ENCODE results near the gene MT1H. TPM values are rescaled to one million over a fixed set of nuclear protein-coding genes. Genes with fewer than 3 reads are reported as not detected.

Gene MT1H
- not detected in 2 replicates for total RNA-seq

GRCh38 chr16:56669005-56669839, at the start of gene MT1H:
TSS of gene MT1H (plus strand) at chr16:56669814. CDS start at chr16:56669885, 71 bp downstream.

DNA sequence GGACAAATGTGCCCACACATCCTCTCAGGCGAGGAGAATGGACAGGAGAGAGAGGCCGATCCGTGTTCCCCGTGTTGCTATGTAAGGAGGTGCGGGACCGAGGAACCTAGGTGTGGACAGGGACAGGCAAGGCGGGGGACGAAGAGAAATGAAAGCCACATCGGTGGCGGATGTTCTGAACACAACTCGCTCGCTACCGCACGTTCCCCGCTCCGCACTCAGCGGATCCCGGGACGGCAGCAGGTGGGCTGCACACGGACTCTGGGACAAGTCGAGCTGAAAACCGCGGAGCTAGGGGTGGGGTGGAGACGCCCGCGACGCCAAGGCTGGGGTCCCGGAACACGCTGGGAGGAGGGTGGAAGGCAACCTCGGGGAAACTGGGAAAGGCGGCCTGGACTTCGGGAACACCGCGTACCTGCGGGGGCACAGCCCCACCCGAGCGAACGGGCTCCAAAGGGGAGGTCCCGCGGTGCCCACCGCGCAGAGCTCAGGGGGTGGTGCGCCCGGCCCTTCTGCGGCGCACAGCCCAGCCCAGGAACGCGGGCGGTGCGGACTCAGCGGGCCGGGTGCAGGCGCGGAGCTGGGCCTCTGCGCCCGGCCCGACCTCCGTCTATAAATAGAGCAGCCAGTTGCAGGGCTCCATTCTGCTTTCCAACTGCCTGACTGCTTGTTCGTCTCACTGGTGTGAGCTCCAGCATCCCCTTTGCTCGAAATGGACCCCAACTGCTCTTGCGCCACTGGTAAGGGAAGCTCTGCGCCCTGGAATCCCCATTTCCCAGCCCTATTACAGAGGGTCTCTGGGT, 44.3 kb upstream of the MT1H start, which contains the start of gene MT1E:
Gene MT1E (plus strand): TSS at position 642 of the 803 bp plus-strand sequence. CDS start 71 bp downstream, at position 713.

DNA sequence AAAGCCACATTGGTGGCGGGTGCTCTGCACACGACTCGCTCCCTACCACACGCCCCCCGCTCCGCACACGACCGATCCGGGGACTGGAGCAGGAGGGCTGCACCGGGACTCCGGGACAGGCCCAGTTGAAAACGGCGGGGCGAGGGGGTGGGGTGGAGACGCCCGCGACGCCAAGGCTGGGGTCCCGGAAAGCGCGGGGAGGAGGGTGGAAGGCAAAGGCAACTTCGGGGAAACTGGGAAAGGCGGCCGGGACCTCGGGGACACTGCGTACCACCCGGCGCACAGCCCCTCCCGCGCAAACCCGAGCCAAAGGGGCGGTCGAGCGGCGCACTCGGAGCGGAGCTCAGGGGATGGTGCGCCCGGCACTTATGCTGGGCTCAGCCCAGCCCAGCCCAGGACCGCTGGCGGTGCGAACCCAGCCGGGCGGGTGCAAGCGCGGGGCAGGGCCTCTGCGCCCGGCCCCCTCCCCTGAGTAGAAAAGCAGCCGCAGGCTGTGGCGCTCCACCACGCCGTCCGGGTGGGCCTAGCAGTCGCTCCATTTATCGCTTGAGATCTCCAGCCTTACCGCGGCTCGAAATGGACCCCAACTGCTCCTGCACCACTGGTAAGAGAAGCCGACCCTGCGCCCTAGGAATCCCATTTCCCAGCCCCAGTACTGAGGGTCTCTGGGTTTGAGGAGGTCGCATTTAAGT, 37.3 kb upstream of the MT1H start, which contains the start of gene MT1M:
Gene MT1M (plus strand): TSS at position 504 of the 692 bp plus-strand sequence. CDS start 73 bp downstream, at position 577.

DNA sequence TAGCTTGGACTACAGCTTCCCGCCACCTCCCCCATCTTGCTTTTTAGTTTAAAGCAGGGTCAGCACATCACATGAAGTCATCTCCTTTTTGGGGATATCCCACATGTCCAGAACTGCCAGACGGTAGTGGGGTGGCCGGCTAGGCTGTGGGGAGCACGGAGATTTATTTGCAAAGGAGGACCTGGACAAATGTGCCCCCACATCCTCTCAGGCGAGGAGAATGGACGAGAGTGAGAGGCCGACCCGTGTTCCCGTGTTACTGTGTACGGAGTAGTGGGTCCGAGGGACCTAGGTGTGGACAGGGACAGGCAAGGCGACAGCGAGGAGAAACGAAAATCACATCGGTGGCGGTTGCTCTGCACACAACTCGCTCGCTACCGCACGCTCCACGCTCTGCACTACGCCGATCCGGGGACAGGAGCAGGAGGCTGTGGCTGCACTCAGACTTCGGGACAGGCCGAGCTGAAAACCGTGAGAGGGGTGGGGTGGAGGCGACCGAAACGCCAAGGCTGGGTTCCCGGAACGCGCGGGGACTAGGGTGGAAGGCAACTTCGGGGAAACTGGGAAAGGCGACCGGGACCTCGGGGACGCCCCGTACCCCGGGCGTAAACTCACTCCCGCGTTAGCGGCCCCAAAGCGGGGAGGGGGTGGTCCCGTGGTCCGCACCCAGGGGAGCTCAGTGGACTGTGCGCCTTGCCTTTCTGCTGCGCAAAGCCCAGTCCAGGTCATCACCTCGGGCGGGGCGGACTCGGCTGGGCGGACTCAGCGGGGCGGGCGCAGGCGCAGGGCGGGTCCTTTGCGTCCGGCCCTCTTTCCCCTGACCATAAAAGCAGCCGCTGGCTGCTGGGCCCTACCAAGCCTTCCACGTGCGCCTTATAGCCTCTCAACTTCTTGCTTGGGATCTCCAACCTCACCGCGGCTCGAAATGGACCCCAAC, 31.5 kb upstream of the MT1H start, which contains the start of gene MT1A:
Gene MT1A (plus strand): TSS at position 853 of the 937 bp plus-strand sequence. CDS start 73 bp downstream, at position 926.

DNA sequence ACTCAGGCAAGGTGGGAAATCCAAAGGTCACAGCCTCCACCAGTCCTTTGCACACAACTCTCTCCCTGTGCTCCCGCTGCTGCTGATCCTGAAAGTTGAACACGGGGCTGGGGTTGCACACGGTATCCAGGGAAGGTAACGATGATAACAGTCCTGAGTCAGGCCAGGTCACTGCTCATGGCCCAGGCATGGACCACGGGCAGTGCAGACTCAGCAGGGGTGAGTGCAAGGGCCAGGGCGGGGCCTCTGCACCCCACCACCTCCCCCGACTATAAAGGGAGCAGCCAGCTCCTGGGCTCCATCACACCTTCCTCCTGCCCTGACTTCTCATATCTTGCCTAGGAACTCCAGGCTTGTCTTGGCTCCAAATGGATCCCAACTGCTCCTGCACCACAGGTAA, 18.0 kb upstream of the MT1H start, which contains the start of gene MT1B:
Gene MT1B (plus strand): TSS at position 301 of the 400 bp plus-strand sequence. CDS start 68 bp downstream, at position 369.

GRCh38 chr16:56657555-56658326, 11.9 kb upstream of the MT1H start, which contains the start of gene MT1F:
TSS of gene MT1F (plus strand) at chr16:56657959. CDS start at chr16:56658059, 100 bp downstream.

GRCh38 chr16:56667581-56668571, 1.7 kb upstream of the MT1H start, which contains the start of gene MT1G:
TSS of gene MT1G (minus strand) at chr16:56668065. CDS start at chr16:56667993, 72 bp downstream.

DNA sequence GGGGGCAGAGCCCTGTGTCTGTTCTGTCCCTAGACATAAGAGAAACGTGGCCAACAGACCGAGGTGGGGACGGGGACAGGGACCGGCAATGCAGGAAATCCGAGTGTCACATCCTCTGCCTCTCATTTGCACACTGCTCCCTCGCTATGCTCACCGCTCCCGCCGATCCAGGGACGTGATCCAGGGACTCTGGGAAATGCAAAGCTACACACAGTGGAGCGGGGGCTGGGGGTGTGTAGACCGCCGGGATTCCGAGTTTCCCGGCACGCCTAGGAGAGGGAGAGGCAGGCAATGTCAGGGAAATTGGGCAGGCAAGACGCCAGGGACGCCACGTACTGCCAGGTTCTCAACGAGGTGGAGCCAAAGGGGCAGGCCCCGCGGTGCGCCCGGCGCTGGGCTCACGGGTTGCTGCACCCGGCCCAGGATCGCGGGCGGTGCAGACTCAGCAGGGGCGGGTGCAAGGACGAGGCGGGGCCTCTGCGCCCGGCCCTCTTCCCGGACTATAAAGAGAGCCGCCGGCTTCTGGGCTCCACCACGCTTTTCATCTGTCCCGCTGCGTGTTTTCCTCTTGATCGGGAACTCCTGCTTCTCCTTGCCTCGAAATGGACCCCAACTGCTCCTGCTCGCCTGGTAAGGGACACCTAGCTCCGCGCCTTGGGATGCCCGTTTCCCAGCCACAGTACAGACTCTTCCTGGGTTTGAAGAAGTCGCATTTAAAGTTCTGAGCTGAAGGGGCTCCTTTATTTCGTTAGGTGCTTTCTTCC, 12.5 kb downstream of the MT1H start, which contains the start of gene MT1X:
Gene MT1X (plus strand): TSS at position 532 of the 764 bp plus-strand sequence. CDS start 71 bp downstream, at position 603.

Other genes starting within 250 kb of the MT1H start
- 246 and 344 TPM in 2 replicates for gene AMFR, start 244.3 kb upstream of the MT1H start, total RNA-seq
- 45.9 and 57.4 TPM in 2 replicates for gene NUDT21, start 218.5 kb upstream of the MT1H start, total RNA-seq
- gene OGFOD1, start 218.3 kb upstream of the MT1H start, total RNA-seq, result 51.5 and 56.7 TPM in 2 replicates
- gene BBS2, start 149.8 kb upstream of the MT1H start, total RNA-seq, result 80.1 and 110 TPM in 2 replicates
- gene MT4, start 104.7 kb upstream of the MT1H start, total RNA-seq, result not detected in 2 replicates
- not detected in 2 replicates for gene MT3, start 80.3 kb upstream of the MT1H start, total RNA-seq
- gene MT2A, start 61.2 kb upstream of the MT1H start, total RNA-seq, result 36.7 and 117 TPM in 2 replicates
- 129 and 231 TPM in 2 replicates for gene MT1E, start 44.0 kb upstream of the MT1H start, total RNA-seq
- 2.8 and 3.9 TPM in 2 replicates for gene MT1M, start 37.2 kb upstream of the MT1H start, total RNA-seq
- gene MT1A, start 31.1 kb upstream of the MT1H start, total RNA-seq, result 1.4 TPM in 1 of 2 replicates, not detected in the other
- gene MT1B, start 17.9 kb upstream of the MT1H start, total RNA-seq, result not detected in 2 replicates
- gene MT1F, start 11.9 kb upstream of the MT1H start, total RNA-seq, result not detected in 2 replicates
- gene MT1G, start 1.7 kb upstream of the MT1H start, total RNA-seq, result not detected in 2 replicates
- 24.3 and 45.7 TPM in 2 replicates for gene MT1X, start 12.7 kb downstream of the MT1H start, total RNA-seq
- 38.7 and 40.7 TPM in 2 replicates for gene NUP93, start 60.3 kb downstream of the MT1H start, total RNA-seq
- under 0.01 TPM in 1 of 2 replicates, not detected in the other for gene SLC12A3, start 195.4 kb downstream of the MT1H start, total RNA-seq